H1 (cell line): ENCODE results near the gene PDCD7. TPM values are rescaled to one million over a fixed set of nuclear protein-coding genes. Genes with fewer than 3 reads are reported as not detected.

ENCODE experiments used
- CTCF ChIA-PET: fragments of 300-600 bp; sonication (Branson Sonifier 250); formaldehyde crosslinking; loops from one replicate; lab custom pipeline; 2021; ENCODE audit not compliant: partially characterized antibody; lab: Charles Lee
- POLR2A ChIA-PET: fragments of 300-600 bp; sonication (Branson Sonifier 250); formaldehyde crosslinking; loops from one replicate; lab custom pipeline; 2021; ENCODE audit warnings: inconsistent platforms; ENCODE audit not compliant: partially characterized antibody; lab: Charles Lee
- DNase-seq, 2 experiments: peaks; one replicate each; pipeline versions ENCODE4 v3.0.0 to v3.0.0-alpha.2; 2010 to 2022; ENCODE audit warnings: low spot score in 2 of 2, low read depth in 1 of 2, mixed read lengths in 1 of 2
- FAIRE-seq: peaks from 2 replicates; lab custom pipeline; 2011; peaks lifted over from hg19 to GRCh38; lab: Jason Lieb, UNC
- H2AFZ ChIP-seq: 2 replicates; pipeline ENCODE4 v1.8.1; 2012; ENCODE audit warnings: low read length, inconsistent platforms
- H2AK5ac ChIP-seq: 2 replicates; pipeline ENCODE4 v1.6.1; 2013; ENCODE audit warnings: low read depth, low read length
- H2BK120ac ChIP-seq: replicated peaks from 2 replicates; pipeline ENCODE3; 2013; ENCODE audit warnings: low read depth, low read length, inconsistent platforms
- H2BK12ac ChIP-seq: 2 replicates; pipeline ENCODE4 v1.6.1; 2013; ENCODE audit warnings: low read depth, low read length
- H2BK15ac ChIP-seq: 2 replicates; pipeline ENCODE4 v1.6.1; 2013; ENCODE audit warnings: low read length
- H2BK20ac ChIP-seq: 2 replicates; pipeline ENCODE4 v1.6.1; 2013; ENCODE audit warnings: low read length
- H2BK5ac ChIP-seq: 2 replicates; pipeline ENCODE4 v1.6.1; 2013; ENCODE audit warnings: low read depth, low read length
- H3K14ac ChIP-seq: 2 replicates; pipeline ENCODE4 v1.6.1; 2013; ENCODE audit warnings: inconsistent platforms; ENCODE audit not compliant: insufficient read length
- H3K18ac ChIP-seq: 2 replicates; pipeline ENCODE4 v1.6.1; 2013; ENCODE audit warnings: low read length; ENCODE audit errors: extremely low read depth
- H3K23ac ChIP-seq: 2 replicates; pipeline ENCODE4 v1.6.1; 2013; ENCODE audit warnings: inconsistent platforms; ENCODE audit not compliant: insufficient read length
- H3K23me2 ChIP-seq: 2 replicates; pipeline ENCODE4 v1.6.1; 2013; ENCODE audit warnings: low read depth, low read length
- H3K27ac ChIP-seq: 2 replicates; pipeline ENCODE4 v1.6.1; 2011; ENCODE audit warnings: low read depth, low read length, inconsistent platforms
- H3K27me3 ChIP-seq, 4 experiments: replicated peaks in 1 of 4; 1 replicate in 1 of 4; 2 replicates in 3 of 4; pipeline versions ENCODE4 v1.6.1 to v1.8.1; 2011 to 2013; ENCODE audit warnings: low read length in 3 of 4, mild to moderate bottlenecking in 3 of 4, inconsistent platforms in 2 of 4, mixed read lengths in 2 of 4, moderate library complexity in 1 of 4; ENCODE audit not compliant: control insufficient read depth in 3 of 4, insufficient read depth in 3 of 4; ENCODE audit errors: extremely low read depth in 1 of 4
- H3K36me3 ChIP-seq, 4 experiments: 2 replicates each; pipeline versions ENCODE4 v1.6.1 to v1.8.1; 2011 to 2013; ENCODE audit warnings: mild to moderate bottlenecking in 4 of 4, low read length in 3 of 4, moderate library complexity in 2 of 4, control low read depth in 1 of 4, inconsistent platforms in 1 of 4; ENCODE audit not compliant: insufficient read depth in 4 of 4, control insufficient read depth in 2 of 4
- H3K4ac ChIP-seq: replicated peaks from 2 replicates; pipeline ENCODE3; 2013; ENCODE audit warnings: low read length, low read depth, mixed read lengths, inconsistent platforms; ENCODE audit not compliant: insufficient read length
- H3K4me1 ChIP-seq, 4 experiments: replicated peaks in 1 of 4; 1 replicate in 1 of 4; 2 replicates in 3 of 4; pipeline versions ENCODE4 v1.6.1 to v1.8.1; 2011 to 2013; ENCODE audit warnings: low read length in 3 of 4, inconsistent platforms in 2 of 4, mixed read lengths in 1 of 4; ENCODE audit not compliant: insufficient read depth in 4 of 4, control insufficient read depth in 3 of 4
- H3K4me2 ChIP-seq, 2 experiments: 2 replicates each; pipeline versions ENCODE4 v1.6.1 to v1.8.1; 2011 to 2013; ENCODE audit warnings: low read depth in 2 of 2, low read length in 2 of 2, control low read depth in 1 of 2, inconsistent platforms in 1 of 2, mild to moderate bottlenecking in 1 of 2; ENCODE audit not compliant: insufficient read depth in 1 of 2
- H3K4me3 ChIP-seq, 4 experiments: fragments of 200-600, 300-600 bp in 1 of 4; sonication (generic), shearing (Covaris generic), sonication (Bioruptor Twin) in 1 of 4; 2 replicates each; pipeline versions ENCODE4 v1.5.1 to v1.8.1; 2011 to 2016; ENCODE audit warnings: low read length in 4 of 4, low read depth in 3 of 4, control low read depth in 2 of 4, inconsistent platforms in 2 of 4, mild to moderate bottlenecking in 2 of 4, mixed read lengths in 1 of 4, moderate library complexity in 1 of 4; ENCODE audit not compliant: insufficient read depth in 2 of 4; ENCODE audit errors: extremely low read depth in 1 of 4
- H3K56ac ChIP-seq: replicated peaks from 2 replicates; pipeline ENCODE3; 2013; ENCODE audit warnings: low read depth, mild to moderate bottlenecking, mixed read lengths, low read length, inconsistent platforms; ENCODE audit not compliant: insufficient read length
- H3K79me1 ChIP-seq: 2 replicates; pipeline ENCODE4 v1.6.1; 2013; ENCODE audit warnings: low read depth, low read length, control low read depth
- H3K79me2 ChIP-seq, 2 experiments: 2 replicates each; pipeline versions ENCODE4 v1.6.1 to v1.8.1; 2012 to 2013; ENCODE audit warnings: low read length in 2 of 2, mild to moderate bottlenecking in 2 of 2, inconsistent platforms in 1 of 2; ENCODE audit not compliant: insufficient read depth in 2 of 2, control insufficient read depth in 1 of 2
- H3K9ac ChIP-seq, 4 experiments: replicated peaks in 1 of 4; 1 replicate in 1 of 4; 2 replicates in 3 of 4; pipeline versions ENCODE4 v1.6.1 to v1.8.1; 2011 to 2013; ENCODE audit warnings: low read depth in 3 of 4, low read length in 3 of 4, control low read depth in 2 of 4, mild to moderate bottlenecking in 2 of 4, moderate library complexity in 2 of 4, inconsistent platforms in 1 of 4; ENCODE audit errors: extremely low read depth in 1 of 4
- H3K9me3 ChIP-seq, 2 experiments: 2 replicates each; pipeline versions ENCODE4 v1.6.1 to v1.8.1; 2012 to 2013; ENCODE audit warnings: mild to moderate bottlenecking in 2 of 2, moderate library complexity in 2 of 2, control low read depth in 1 of 2, inconsistent platforms in 1 of 2, low read depth in 1 of 2, low read length in 1 of 2, mixed read lengths in 1 of 2; ENCODE audit not compliant: insufficient read depth in 2 of 2
- H4K20me1 ChIP-seq, 2 experiments: replicated peaks in 1 of 2; 2 replicates each; pipeline versions ENCODE3 to v1.8.1; 2011 to 2013; ENCODE audit warnings: inconsistent platforms in 2 of 2, low read length in 2 of 2, mild to moderate bottlenecking in 1 of 2; ENCODE audit not compliant: insufficient read depth in 2 of 2, control insufficient read depth in 1 of 2
- H4K5ac ChIP-seq: 2 replicates; pipeline ENCODE4 v1.6.1; 2013; ENCODE audit warnings: low read length, low read depth, mixed read lengths, inconsistent platforms; ENCODE audit not compliant: insufficient read length
- H4K8ac ChIP-seq: 2 replicates; pipeline ENCODE4 v1.8.0; 2013; ENCODE audit warnings: mild to moderate bottlenecking, moderate library complexity, low read length, inconsistent platforms; ENCODE audit not compliant: insufficient read depth; ENCODE audit errors: extremely low read depth
- H4K91ac ChIP-seq: replicated peaks from 2 replicates; pipeline ENCODE3; 2013; ENCODE audit warnings: low read length, mixed read lengths, inconsistent platforms; ENCODE audit not compliant: insufficient read length
- CREB1 ChIP-seq: IDR thresholded peaks from 2 replicates; pipeline ENCODE4 v1.6.1; 2012; ENCODE audit warnings: inconsistent platforms
- KDM1A ChIP-seq: fragments of 200-600, 300-600 bp; sonication (generic); IDR thresholded peaks from 2 replicates; pipeline ENCODE4 v1.7.1; 2016; ENCODE audit warnings: mild to moderate bottlenecking, low read length, borderline replicate concordance
- RAD21 ChIP-seq, 2 experiments: IDR thresholded peaks in 1 of 2; conservative IDR thresholded peaks in 1 of 2; 2 replicates each; pipeline ENCODE4 v1.6.1; 2011; ENCODE audit warnings: low read depth in 2 of 2, low read length in 2 of 2, improper control_type of control experiment in 1 of 2, inconsistent platforms in 1 of 2, mild to moderate bottlenecking in 1 of 2, moderate library complexity in 1 of 2
- RNF2 ChIP-seq: fragments of 200-900, 300-1000 bp; sonication (generic); IDR thresholded peaks from 2 replicates; pipeline ENCODE4 v1.7.1; 2016; ENCODE audit warnings: borderline replicate concordance, low read depth, mild to moderate bottlenecking, antibody characterized with exemption, low read length; ENCODE audit not compliant: poor library complexity, severe bottlenecking; ENCODE audit errors: missing control alignments
- SRF ChIP-seq: IDR thresholded peaks from 2 replicates; pipeline ENCODE4 v1.6.1; 2011; ENCODE audit warnings: mild to moderate bottlenecking, low read depth, low read length, moderate library complexity
- TEAD4 ChIP-seq: IDR thresholded peaks from 2 replicates; pipeline ENCODE4 v1.6.1; 2012; ENCODE audit warnings: low read depth, low read length, inconsistent platforms, mixed read lengths
- WGBS, 2 experiments: shearing (Covaris generic) in 1 of 2; methylation state at CpG; one replicate each; pipeline versions ENCODE4 v1.1.6 to v1.1.7; 2013 to 2015; ENCODE audit warnings: low lambda C conversion rate in 2 of 2, mixed read lengths in 2 of 2, inconsistent platforms in 1 of 2, low coverage in 1 of 2, missing lambda C conversion rate in 1 of 2; ENCODE audit not compliant: insufficient replicate concordance in 2 of 2, insufficient coverage in 1 of 2, insufficient read length in 1 of 2; ENCODE audit errors: extremely low coverage in 1 of 2, missing lambda C conversion rate in 1 of 2; 5-methylcytosine and 5-hydroxymethylcytosine counted together
- polyA plus RNA-seq, 7 experiments: library from polyadenylated mRNA; depleted of rRNA in 3 of 7; stranded (reverse) in 5 of 7; unstranded in 2 of 7; fragments of >200 nt in 5 of 7; fragments of 200-250 nt in 2 of 7; gene quantifications; 1 replicate in 5 of 7; 2 replicates in 1 of 7; 4 replicates in 1 of 7; pipeline versions ENCODE4 v1.2.1 to v1.2.3, GENCODE V29; 2011 to 2013; ENCODE audit warnings: missing spikeins in 2 of 7, mixed read lengths in 2 of 7
- total RNA-seq: library from RNA; stranded (reverse); fragmentation: NEBNext Ultra II Directional; extraction: Animal tissue kit (Norgen Biotek cat#: 25700); gene quantifications from 2 replicates; pipeline ENCODE4 v1.2.1, GENCODE V29; 2021
- TF ChIP-seq, protein P1 (sequence below): IDR thresholded peaks from 2 replicates; pipeline ENCODE4 v1.6.1; 2012; ENCODE audit warnings: inconsistent platforms

PDCD7 gene
- total and polyA plus RNA-seq, 2 of the 8 experiments (the other 6 are each of a cell fraction or from before 2014, with no cell fraction given): 11.5 to 25.6 TPM

DNA sequence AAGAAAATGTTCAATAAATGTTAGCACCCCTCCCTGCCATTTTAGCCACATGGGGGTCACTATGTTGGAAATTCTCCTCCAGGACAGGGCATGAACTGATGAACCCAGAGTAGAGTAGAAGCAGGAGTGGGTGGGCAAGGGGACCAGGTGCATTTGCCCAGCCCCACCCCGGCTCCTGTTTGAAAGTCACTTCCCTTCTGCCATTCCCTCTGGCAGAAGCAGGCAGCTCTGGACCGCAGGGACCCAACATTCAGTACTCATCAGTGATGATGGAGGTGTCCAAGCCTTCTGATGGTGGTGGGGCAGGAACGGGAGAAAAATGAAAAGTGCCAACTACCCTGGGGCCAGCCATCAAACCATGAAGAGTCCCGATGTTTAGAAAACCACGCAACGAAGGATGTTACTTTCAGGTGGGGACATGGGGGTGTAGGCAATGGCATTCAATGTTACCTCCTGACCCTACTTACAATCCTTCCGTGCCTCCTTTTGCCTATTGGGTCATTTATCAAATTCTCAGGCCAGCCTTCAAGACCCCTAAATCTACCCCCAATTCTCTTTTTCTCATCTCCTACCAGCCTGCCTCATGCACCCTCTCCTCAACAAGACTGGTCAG lies 35.9 kb downstream of the PDCD7 start:
- FAIRE-seq (no peak), DNase-seq (no peak)
- H3K4me3 ChIP-seq: no peak overlapping the region
- H3K23me2 ChIP-seq: peaks cover 5% of the 10 kb centered on the region; the same call in 1 of the 2 replicates
- no peak overlapping the region for H4K91ac ChIP-seq
- H3K23ac ChIP-seq: no peak overlapping the region
- H3K56ac ChIP-seq: no peak overlapping the region
- H4K20me1 ChIP-seq: no peaks in the 10 kb centered on the region
- no peak overlapping the region for H2BK120ac ChIP-seq
- H3K4me2 ChIP-seq: no peak overlapping the region
- H3K4ac ChIP-seq: no peak overlapping the region
- WGBS, 2 experiments: 89% methylated on average over 7 of the region's 7 CpGs; no CpG with 5 or more reads in 1 of the 2 experiments
- no peak overlapping the region for H4K5ac ChIP-seq
- H3K79me1 ChIP-seq: no peaks in the 10 kb centered on the region
- H4K8ac ChIP-seq: no peak overlapping the region
- H3K14ac ChIP-seq: no peak overlapping the region
- ChIA-PET CTCF (interaction anchor here (1.5 to 9.6 kb wide), 6 partner anchors 13 to 64 kb away, joined by 4 to 259 read pairs (median 42); partner anchors contain the start of gene KBTBD13), POLR2A (interaction anchor here (1.0 kb wide), 1 partner anchor 10 kb away, joined by 3 read pairs; no protein-coding TSS in a partner anchor)
- H2BK15ac ChIP-seq: no peak overlapping the region
- no peak overlapping the region for H2BK5ac ChIP-seq
- peaks cover 0 to 6% (median 4%) of the 10 kb centered on the region in 4 experiments; a peak in 3 of 7 replicates for H3K27me3 ChIP-seq
- no peak overlapping the region for H2AFZ ChIP-seq
- no peaks in the 10 kb centered on the region for H3K9me3 ChIP-seq
- no peak overlapping the region for H3K9ac ChIP-seq
- H2BK20ac ChIP-seq: no peak overlapping the region
- H3K79me2 ChIP-seq: no peaks in the 10 kb centered on the region
- peaks cover 0 to 3% (median under 1%) of the 10 kb centered on the region in 4 experiments; a peak in 3 of 7 replicates for H3K4me1 ChIP-seq
- H2AK5ac ChIP-seq: no peak overlapping the region
- no peaks in the 10 kb centered on the region for H3K36me3 ChIP-seq
- TF ChIP-seq TEAD4: no peak
- TF ChIP-seq SRF: no peak
- TF ChIP-seq RNF2: no peak
- no peak for TF ChIP-seq CREB1
- TF ChIP-seq, protein P1, sequence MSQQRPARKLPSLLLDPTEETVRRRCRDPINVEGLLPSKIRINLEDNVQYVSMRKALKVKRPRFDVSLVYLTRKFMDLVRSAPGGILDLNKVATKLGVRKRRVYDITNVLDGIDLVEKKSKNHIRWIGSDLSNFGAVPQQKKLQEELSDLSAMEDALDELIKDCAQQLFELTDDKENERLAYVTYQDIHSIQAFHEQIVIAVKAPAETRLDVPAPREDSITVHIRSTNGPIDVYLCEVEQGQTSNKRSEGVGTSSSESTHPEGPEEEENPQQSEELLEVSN: no peak
- TF ChIP-seq RAD21 (IDR thresholded peaks at IDR 0.05 in 1 of 2, conservative IDR thresholded peaks at IDR 0.05 in 1 of 2; ENCODE audit: low read depth in 2 of 2, low read length in 2 of 2): no peak
- no peak for TF ChIP-seq KDM1A
- no peak overlapping the region for H3K18ac ChIP-seq
- H2BK12ac ChIP-seq: no peak overlapping the region
- no peak overlapping the region for H3K27ac ChIP-seq
